Left forelimb (tissue), 1 donor: ENCODE results near the gene SMURF2.

Experiments
- DNase-seq: peaks from one replicate; pipeline ENCODE4 v3.0.0-alpha.2; 2018; ENCODE audit warnings: low spot score

Gene SMURF2

DNA sequence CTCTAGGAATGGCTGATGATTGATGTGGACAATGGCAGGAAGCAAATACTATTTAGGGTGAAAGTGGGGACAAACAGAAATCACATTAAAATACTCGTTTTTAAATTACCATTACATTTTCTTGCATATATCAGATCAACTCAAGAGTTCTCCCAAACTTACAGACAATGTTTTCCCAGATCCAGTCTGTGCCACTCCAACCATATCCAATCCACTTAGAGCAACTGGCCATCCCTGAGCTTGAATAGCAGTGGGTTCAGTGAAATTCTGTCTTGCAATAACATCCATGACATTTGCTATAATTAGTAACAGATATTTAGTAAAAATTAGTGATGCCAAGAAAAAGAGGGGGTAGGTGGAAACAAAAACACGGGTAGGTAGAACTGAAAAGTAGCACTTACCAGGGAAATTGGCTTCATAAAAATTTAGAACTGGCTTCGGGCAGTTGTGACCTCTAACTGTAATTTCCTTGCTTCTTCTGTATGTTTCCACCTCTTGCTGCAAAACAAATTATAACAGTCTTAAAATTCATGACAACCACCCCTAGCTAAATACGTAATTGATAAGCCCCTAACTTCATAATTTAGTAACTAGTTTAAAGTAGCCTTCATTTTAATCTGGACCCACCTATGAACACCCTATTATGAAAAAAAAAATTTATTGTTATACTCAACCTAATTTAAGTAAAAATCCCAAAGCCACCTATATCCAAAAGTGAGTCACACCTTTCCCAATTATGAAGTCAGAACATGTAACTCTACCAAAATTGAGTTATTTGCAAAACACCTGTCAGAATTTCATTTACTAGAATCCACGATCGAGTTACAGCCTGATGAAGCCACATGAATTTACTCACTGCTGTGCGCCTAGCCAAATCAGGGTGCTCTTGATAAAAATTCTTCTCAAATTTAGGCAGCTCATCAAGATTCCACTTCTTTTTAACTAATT lies 158.0 kb downstream of the SMURF2 start:
- DNase-seq, result no peak

DNA sequence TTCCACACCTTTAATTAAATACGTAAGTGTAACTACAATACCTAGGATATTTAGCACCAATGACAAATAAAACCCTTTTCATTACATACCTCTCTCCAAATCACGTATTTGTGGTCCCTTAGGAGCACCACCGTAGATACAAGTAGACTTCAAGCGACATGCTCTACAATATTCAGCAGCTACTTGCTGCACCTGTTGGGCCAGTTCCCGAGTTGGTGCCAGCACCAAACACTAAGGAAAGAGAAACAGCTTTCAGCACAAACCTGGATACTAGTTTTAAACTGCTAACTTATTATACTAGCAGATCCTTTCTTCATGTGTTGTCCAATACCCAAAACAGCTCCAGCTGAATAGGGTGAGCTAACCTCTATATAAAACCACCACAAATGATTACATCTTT lies 158.8 kb downstream of the SMURF2 start:
- no peak for DNase-seq

GRCh38 chr17:64502809-64503208 lies 159.3 kb downstream of the SMURF2 start:
- no peak for DNase-seq

GRCh38 chr17:64502021-64502420 lies 160.1 kb downstream of the SMURF2 start:
- no peak for DNase-seq

DNA sequence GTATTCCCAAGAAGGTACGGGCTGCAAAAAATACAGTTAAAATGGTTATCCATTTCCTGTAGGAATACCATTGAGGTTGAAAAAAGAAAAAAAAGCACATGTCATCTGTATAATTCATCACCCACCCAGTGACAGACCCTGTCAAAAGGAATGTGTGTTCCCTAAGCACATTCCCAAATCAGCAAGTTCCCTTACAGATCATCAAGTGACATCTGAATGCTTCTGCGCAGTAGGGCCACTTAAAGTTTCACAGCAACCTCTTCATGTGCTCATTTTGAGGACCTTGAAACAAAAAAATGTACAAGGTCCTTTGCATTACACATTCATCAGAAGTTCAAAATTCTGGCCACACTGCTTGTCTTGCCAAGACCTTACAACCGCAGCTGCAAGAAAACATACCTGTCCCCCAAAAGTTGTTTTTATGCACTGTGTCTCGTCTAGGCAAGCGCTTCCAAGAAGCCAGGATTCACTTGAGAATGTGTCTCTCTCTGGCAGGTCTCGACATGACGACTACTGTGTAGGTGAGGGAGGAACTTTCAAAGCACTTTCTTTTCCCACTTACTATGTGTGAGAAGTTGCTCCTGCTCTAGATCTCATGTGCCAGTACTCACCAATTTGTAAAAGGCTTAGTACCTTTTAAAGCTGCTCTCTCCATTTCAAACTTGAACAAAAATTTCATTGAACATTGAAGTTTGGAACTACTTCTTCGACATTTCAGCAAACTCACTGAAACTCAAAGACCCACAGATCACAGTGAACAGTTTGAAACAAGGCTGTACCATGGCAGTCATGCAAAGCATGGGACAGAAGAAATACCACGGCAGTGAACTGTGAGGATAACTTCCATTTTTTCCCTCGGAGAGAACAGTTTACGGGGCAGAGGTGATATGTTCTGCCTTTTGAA lies 161.0 kb downstream of the SMURF2 start:
- DNase-seq, result no peak

GRCh38 chr17:64500487-64500859 lies 161.6 kb downstream of the SMURF2 start:
- DNase-seq, result no peak

- DNase-seq, result no peak
Measured at GRCh38 chr17:64499805-64500486, 162.2 kb downstream of the SMURF2 start.

- DNase-seq, result no peak
Measured at GRCh38 chr17:64498308-64499203, 163.6 kb downstream of the SMURF2 start.

DNA sequence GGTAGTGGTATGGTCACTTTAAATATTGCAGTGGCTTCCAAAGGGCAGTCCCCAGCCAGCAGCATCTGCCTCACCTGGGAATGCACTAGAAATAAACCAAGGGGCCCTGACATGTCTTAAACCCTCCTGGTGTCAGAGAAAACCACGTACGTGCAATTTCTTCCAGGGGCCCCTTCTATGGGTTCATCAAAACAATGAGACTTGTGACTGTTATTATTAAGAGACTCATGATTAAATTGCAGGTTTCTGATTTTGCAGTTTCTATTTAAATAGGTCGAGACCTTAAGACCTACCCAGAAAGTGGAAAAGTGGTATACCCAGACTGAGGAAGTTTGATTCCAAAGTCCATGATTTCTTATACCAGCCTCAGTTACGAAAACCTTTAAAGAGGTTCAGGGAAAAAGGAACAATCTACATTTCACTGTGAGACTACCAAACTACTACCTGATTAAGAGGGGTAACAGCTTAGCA lies 164.5 kb downstream of the SMURF2 start:
- DNase-seq, result no peak

GRCh38 chr17:64496786-64497564 lies 165.1 kb downstream of the SMURF2 start, which contains the start of gene POLG2:
POLG2 (minus strand) TSS chr17:64497054; CDS start chr17:64496968, 86 bp downstream.
- peak; percentile 95 for DNase-seq

GRCh38 chr17:64496348-64496785 lies 165.7 kb downstream of the SMURF2 start:
- DNase-seq, result no peak
